ENCODE results near the gene DHDDS. TPM values are rescaled to one million over a fixed set of nuclear protein-coding genes. Genes with fewer than 3 reads are reported as not detected.

The DHDDS gene
- 76.9 and 79.8 TPM in 2 replicates for total RNA-seq

GRCh38 chr1:26431979-26432695 lies at the start of gene DHDDS:
DHDDS (plus strand) TSS chr1:26432321; CDS start chr1:26432946, 625 bp downstream.

GRCh38 chr1:26410706-26411623 lies 21.2 kb upstream of the DHDDS start, which contains the start of gene LIN28A:
LIN28A (plus strand) TSS chr1:26410817; CDS start chr1:26410892, 75 bp downstream.

GRCh38 chr1:26472320-26472900 lies 40.3 kb downstream of the DHDDS start, which contains the start of gene HMGN2:
HMGN2 (plus strand) TSS chr1:26472440; CDS start chr1:26472613, 173 bp downstream.

Other genes starting within 250 kb of the DHDDS start
- gene CATSPER4, start 241.7 kb upstream of the DHDDS start, total RNA-seq = not detected in 2 replicates
- gene CEP85, start 198.1 kb upstream of the DHDDS start, total RNA-seq = 6.0 and 8.4 TPM in 2 replicates
- 18.7 and 25.0 TPM in 2 replicates for gene SH3BGRL3, start 152.2 kb upstream of the DHDDS start, total RNA-seq
- 3.6 and 5.7 TPM in 2 replicates for gene UBXN11, start 125.7 kb upstream of the DHDDS start, total RNA-seq
- gene CD52, start 114.4 kb upstream of the DHDDS start, total RNA-seq = not detected in 2 replicates
- not detected in 2 replicates for gene CRYBG2, start 78.2 kb upstream of the DHDDS start, total RNA-seq
- gene ZNF683, start 59.6 kb upstream of the DHDDS start, total RNA-seq = not detected in 2 replicates
- gene LIN28A, start 21.5 kb upstream of the DHDDS start, total RNA-seq = not detected in 2 replicates
- 108 and 149 TPM in 2 replicates for gene HMGN2, start 40.1 kb downstream of the DHDDS start, total RNA-seq
- gene RPS6KA1, start 97.4 kb downstream of the DHDDS start, total RNA-seq = 6.2 and 6.4 TPM in 2 replicates